ENCODE data around the gene LRMDA.
"Not testable (repeated sequence)": the region's sequence is repeated elsewhere in the genome, so short reads cannot be mapped to it uniquely, and the experiment has no call there.

The LRMDA gene

GRCh38 chr10:76138286-76138685 lies 706.9 kb downstream of the LRMDA start:
- Histone ChIP-seq H3K4me1 (no peaks in the 10 kb centered on the region), H3K4me3 (ENCODE audit: low read depth, low read length) (no peak overlapping the region), H3K36me3 (ENCODE audit: control insufficient read depth, insufficient read depth, low read length) (no peaks in the 10 kb centered on the region), H3K9me3 (ENCODE audit: control insufficient read depth, low read length) (no peaks in the 10 kb centered on the region), H3K27me3 (ENCODE audit: control insufficient read depth, insufficient read depth, low read length) (no peaks in the 10 kb centered on the region), H2AFZ (no peak overlapping the region), H3K4me2 (ENCODE audit: low read length) (no peak overlapping the region), H3K9ac (no peak overlapping the region), H3K27ac (no peak overlapping the region), H3K79me2 (no peaks in the 10 kb centered on the region)
- no peak for TF ChIP-seq CTCF (IDR thresholded peaks at IDR 0.05)

- Histone ChIP-seq H3K4me1 (no peaks in the 10 kb centered on the region), H3K4me3 (ENCODE audit: low read depth, low read length) (no peak overlapping the region), H3K27ac (no peak overlapping the region), H3K27me3 (ENCODE audit: control insufficient read depth, insufficient read depth, low read length) (no peaks in the 10 kb centered on the region), H3K4me2 (ENCODE audit: low read length) (no peak overlapping the region), H3K9ac (no peak overlapping the region), H3K9me3 (ENCODE audit: control insufficient read depth, low read length) (no peaks in the 10 kb centered on the region), H3K36me3 (ENCODE audit: control insufficient read depth, insufficient read depth, low read length) (no peaks in the 10 kb centered on the region), H2AFZ (no peak overlapping the region), H3K79me2 (no peaks in the 10 kb centered on the region)
- no peak for TF ChIP-seq CTCF (IDR thresholded peaks at IDR 0.05)
These were observed 707.5 kb downstream of the LRMDA start for GRCh38 chr10:76138906-76139305.

- no peak overlapping the region for H2AFZ ChIP-seq
- no peak for TF ChIP-seq CTCF (IDR thresholded peaks at IDR 0.05)
- H3K27me3 ChIP-seq (ENCODE audit: control insufficient read depth, insufficient read depth, low read length) = no peaks in the 10 kb centered on the region
- H3K79me2 ChIP-seq = no peaks in the 10 kb centered on the region
- no peak overlapping the region for H3K4me2 ChIP-seq (ENCODE audit: low read length)
- H3K4me1 ChIP-seq = no peaks in the 10 kb centered on the region
- H3K4me3 ChIP-seq (ENCODE audit: low read depth, low read length) = no peak overlapping the region
- H3K27ac ChIP-seq = no peak overlapping the region
- H3K9me3 ChIP-seq (ENCODE audit: control insufficient read depth, low read length) = no peaks in the 10 kb centered on the region
- no peaks in the 10 kb centered on the region for H3K36me3 ChIP-seq (ENCODE audit: control insufficient read depth, insufficient read depth, low read length)
- no peak overlapping the region for H3K9ac ChIP-seq
These were observed 708.0 kb downstream of the LRMDA start for GRCh38 chr10:76139431-76139830.

- H2AFZ ChIP-seq = no peak overlapping the region
- no peak overlapping the region for H3K9ac ChIP-seq
- H3K9me3 ChIP-seq (ENCODE audit: control insufficient read depth, low read length) = no peaks in the 10 kb centered on the region
- H3K27me3 ChIP-seq (ENCODE audit: control insufficient read depth, insufficient read depth, low read length) = no peaks in the 10 kb centered on the region
- no peak overlapping the region for H3K27ac ChIP-seq
- H3K79me2 ChIP-seq = no peaks in the 10 kb centered on the region
- H3K4me1 ChIP-seq = no peaks in the 10 kb centered on the region
- H3K36me3 ChIP-seq (ENCODE audit: control insufficient read depth, insufficient read depth, low read length) = no peaks in the 10 kb centered on the region
- no peak overlapping the region for H3K4me2 ChIP-seq (ENCODE audit: low read length)
- TF ChIP-seq CTCF (IDR thresholded peaks at IDR 0.05) = no peak
- no peak overlapping the region for H3K4me3 ChIP-seq (ENCODE audit: low read depth, low read length)
These were observed 710.0 kb downstream of the LRMDA start for GRCh38 chr10:76141376-76141775.

- not testable (repeated sequence) for H3K9ac ChIP-seq; H3K79me2 ChIP-seq; H3K27me3 ChIP-seq (ENCODE audit: control insufficient read depth, insufficient read depth, low read length)
These were observed 716.8 kb downstream of the LRMDA start for GRCh38 chr10:76148217-76148616.

More at GRCh38 chr10:76148217-76148616, 716.8 kb downstream of the LRMDA start:
- H3K36me3 ChIP-seq (ENCODE audit: control insufficient read depth, insufficient read depth, low read length); H3K27ac ChIP-seq; H3K4me2 ChIP-seq (ENCODE audit: low read length); H3K9me3 ChIP-seq (ENCODE audit: control insufficient read depth, low read length); H3K4me3 ChIP-seq (ENCODE audit: low read depth, low read length); H2AFZ ChIP-seq; H3K4me1 ChIP-seq: not testable (repeated sequence)

All from parathyroid adenoma (tissue), 2 donors.